HEK293 (cell line): ENCODE measurements around the gene SEM1.

Experiments used
- CTCF ChIP-seq: fragments of 450-650 bp; formaldehyde crosslinking; IDR thresholded peaks from 2 replicates; pipeline ENCODE4 v1.5.1; 2016; ENCODE audit warnings: missing biosample characterization, missing genetic modification characterization
- HIC1 ChIP-seq: fragments of 450-650 bp; formaldehyde crosslinking; IDR thresholded peaks from 2 replicates; pipeline ENCODE4 v1.5.1; 2016; ENCODE audit warnings: missing biosample characterization, missing genetic modification characterization
- MZF1 ChIP-seq: fragments of 450-650 bp; formaldehyde crosslinking; IDR thresholded peaks from 2 replicates; pipeline ENCODE4 v1.5.1; 2017; ENCODE audit warnings: missing biosample characterization, missing genetic modification characterization, borderline replicate concordance
- REST ChIP-seq: fragments of 450-650 bp; formaldehyde crosslinking; IDR thresholded peaks from 2 replicates; pipeline ENCODE4 v1.5.1; 2016; ENCODE audit warnings: missing biosample characterization, missing genetic modification characterization
- YY1 ChIP-seq: fragments of 450-650 bp; formaldehyde crosslinking; IDR thresholded peaks from 2 replicates; pipeline ENCODE4 v1.5.1; 2018; ENCODE audit warnings: missing biosample characterization, missing genetic modification characterization
- ZBTB17 ChIP-seq: fragments of 450-650 bp; formaldehyde crosslinking; IDR thresholded peaks from 2 replicates; pipeline ENCODE4 v1.5.1; 2016; ENCODE audit warnings: missing biosample characterization, missing genetic modification characterization
- ZBTB20 ChIP-seq: fragments of 450-650 bp; formaldehyde crosslinking; IDR thresholded peaks from 2 replicates; pipeline ENCODE4 v1.5.1; 2016; ENCODE audit warnings: missing biosample characterization, missing genetic modification characterization
- ZBTB8A ChIP-seq: fragments of 450-650 bp; formaldehyde crosslinking; IDR thresholded peaks from 2 replicates; pipeline ENCODE4 v1.5.1; 2016; ENCODE audit warnings: missing biosample characterization, missing genetic modification characterization
- ZNF274 ChIP-seq, 2 experiments: fragments of 200-500 bp in 1 of 2; fragments of 450-650 bp in 1 of 2; sonication (Bioruptor generic) in 1 of 2; formaldehyde crosslinking in 1 of 2; IDR thresholded peaks; 2 replicates each; pipeline versions ENCODE4 v1.5.1 to v1.6.1; 2014 to 2016; ENCODE audit warnings: borderline replicate concordance in 1 of 2, inconsistent platforms in 1 of 2, low read length in 1 of 2, missing biosample characterization in 1 of 2, missing genetic modification characterization in 1 of 2
- ZNF501 ChIP-seq: fragments of 450-650 bp; formaldehyde crosslinking; IDR thresholded peaks from 2 replicates; pipeline ENCODE4 v1.5.1; 2016; ENCODE audit warnings: missing biosample characterization, missing genetic modification characterization
- ZNF544 ChIP-seq: fragments of 450-650 bp; formaldehyde crosslinking; IDR thresholded peaks from 2 replicates; pipeline ENCODE4 v1.5.0; 2017; ENCODE audit warnings: missing biosample characterization, missing genetic modification characterization
- ZSCAN18 ChIP-seq: fragments of 450-650 bp; formaldehyde crosslinking; IDR thresholded peaks from 2 replicates; pipeline ENCODE4 v1.5.1; 2016; ENCODE audit warnings: missing biosample characterization, missing genetic modification characterization

GRCh38 chr7:96747418-96747940 is 37.8 kb upstream of the SEM1 start:
- no peak for TF ChIP-seq YY1 (tag by site-specific recombination)
- no peak for TF ChIP-seq CTCF (tag by site-specific recombination)
- TF ChIP-seq MZF1 (tag by site-specific recombination) = no peak
- TF ChIP-seq ZNF544 (tag by site-specific recombination) = no peak
- TF ChIP-seq ZBTB17 (tag by site-specific recombination) = no peak
- TF ChIP-seq ZSCAN18 (tag by site-specific recombination) = no peak
- no peak for TF ChIP-seq REST (tag by site-specific recombination)
- TF ChIP-seq ZNF501 (tag by site-specific recombination) = no peak
- no peak for TF ChIP-seq ZBTB8A
- no peak for TF ChIP-seq ZNF274 (IDR thresholded peaks at IDR 0.05; ENCODE audit: low read length)
- TF ChIP-seq ZNF274 (tag by site-specific recombination; IDR thresholded peaks at IDR 0.05; ENCODE audit: borderline replicate concordance) = no peak
- TF ChIP-seq ZBTB20 (tag by site-specific recombination) = no peak
- TF ChIP-seq HIC1 = no peak
